Measurements from ENCODE around the gene MGP.
A peak's percentile ranks its signal among the peaks of the same experiment; 100 is the strongest.

MGP gene

DNA sequence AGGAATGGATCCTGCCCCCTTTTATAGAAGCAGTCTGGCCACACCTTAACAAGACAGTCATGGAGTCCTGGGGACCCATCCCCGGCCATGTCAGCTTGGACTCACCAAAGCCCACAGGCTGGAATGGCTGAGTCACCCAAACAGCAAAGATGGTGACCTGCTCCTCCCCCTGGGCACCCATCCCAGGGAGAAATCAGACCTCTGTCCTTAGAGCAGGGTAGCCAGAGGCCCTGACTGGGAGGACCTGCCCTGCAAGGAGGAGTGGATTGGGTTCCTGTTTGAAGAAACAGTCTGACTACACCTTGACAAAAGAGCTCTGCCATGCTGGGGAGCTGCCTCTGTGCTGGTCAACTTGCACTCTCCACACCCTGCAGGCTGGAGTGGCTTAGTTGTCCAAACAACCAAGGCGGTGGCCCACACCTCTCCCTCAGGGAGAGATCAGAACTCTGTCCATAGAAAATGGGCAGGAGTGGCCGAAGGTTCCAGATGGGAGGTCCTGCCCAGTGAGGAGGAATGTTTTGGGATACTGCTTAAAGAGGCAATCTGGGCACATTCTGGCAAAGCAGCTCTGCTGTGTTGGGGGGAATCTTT is 16.6 kb downstream of the MGP start:
- peaks cover 4% of the 10 kb centered on the region for H3K9me3 Mint-ChIP-seq
- peaks cover 4% of the 10 kb centered on the region for H3K4me1 Mint-ChIP-seq
- peaks cover 9% of the 10 kb centered on the region for H3K36me3 Mint-ChIP-seq
- peaks cover 1% of the 10 kb centered on the region for H3K27me3 Mint-ChIP-seq
- DNase-seq (ENCODE audit: low spot score in 2 of 2) = no peak
- no peak for ATAC-seq (ENCODE audit: low read depth)
- H3K27ac Mint-ChIP-seq = no peak overlapping the region
- H3K4me3 Mint-ChIP-seq = no peak overlapping the region

DNA sequence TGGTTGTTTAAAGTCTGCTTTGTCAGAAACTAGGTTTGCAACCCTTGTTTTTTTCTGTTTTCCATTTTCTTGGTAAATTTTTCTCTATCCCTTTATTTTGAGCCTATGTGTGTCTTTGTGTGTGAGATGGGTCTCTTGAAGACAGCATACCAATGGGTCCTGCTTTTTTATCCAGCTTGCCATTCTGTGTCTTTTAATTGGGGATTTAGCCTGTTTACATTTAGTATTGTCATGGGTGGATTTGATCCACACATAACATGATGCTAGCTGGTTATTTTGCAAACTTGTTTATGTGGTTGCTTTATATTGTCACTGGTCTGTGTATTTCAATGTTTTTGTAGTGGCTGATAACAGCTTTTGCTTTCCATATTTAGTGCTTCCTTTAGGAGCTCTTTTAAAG is 25.2 kb downstream of the MGP start:
- no peak overlapping the region for H3K27ac Mint-ChIP-seq

GRCh38 chr12:14858513-14858912 is 27.1 kb downstream of the MGP start:
- Mint-ChIP-seq H3K9me3 (peaks cover 16% of the 10 kb centered on the region), H3K4me3 (no peak overlapping the region), H3K27ac (peak overlapping the region; percentile 67)

More for the DNA sequence above, 25.2 kb downstream of the MGP start:
- peaks cover 12% of the 10 kb centered on the region for H3K36me3 Mint-ChIP-seq
- H3K27me3 Mint-ChIP-seq = no peaks in the 10 kb centered on the region
- peaks cover 15% of the 10 kb centered on the region for H3K4me1 Mint-ChIP-seq
- H3K4me3 Mint-ChIP-seq = no peak overlapping the region
- DNase-seq (ENCODE audit: low spot score in 2 of 2) (no peak), ATAC-seq (ENCODE audit: low read depth) (no peak)
- H3K9me3 Mint-ChIP-seq = peaks cover 17% of the 10 kb centered on the region

DNA sequence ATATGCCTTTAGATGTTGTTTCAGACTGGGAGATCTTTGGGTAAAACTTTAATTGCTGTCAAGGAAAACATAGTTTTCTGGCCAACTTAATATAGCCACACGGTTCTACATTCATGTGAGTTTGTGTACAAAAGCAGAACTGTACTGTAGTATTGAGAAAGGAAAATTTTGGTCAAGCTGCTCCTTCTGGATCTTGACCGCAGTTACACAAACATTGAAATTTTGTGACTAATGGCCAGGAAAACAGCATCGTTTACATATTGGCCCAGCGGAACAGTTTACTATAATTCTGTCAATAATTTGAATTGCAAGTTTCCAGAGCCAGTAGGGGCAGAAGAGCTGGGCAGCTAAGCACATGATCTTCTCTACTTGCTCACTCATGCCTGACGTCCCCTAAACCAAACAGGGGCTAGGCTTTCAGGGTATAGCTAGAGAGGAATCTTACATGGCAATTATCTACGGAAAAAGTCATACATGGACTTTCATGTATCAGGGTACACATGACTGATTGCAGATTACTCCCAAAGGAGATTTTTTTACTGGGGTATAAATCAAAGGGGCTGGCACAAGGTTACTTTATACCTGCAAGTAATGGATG is 31.0 kb downstream of the MGP start:
- DNase-seq (ENCODE audit: low spot score in 2 of 2) (no peak), ATAC-seq (ENCODE audit: low read depth) (peak; percentile 24)
- peaks cover 22% of the 10 kb centered on the region for H3K4me1 Mint-ChIP-seq
- H3K9me3 Mint-ChIP-seq = peaks cover 9% of the 10 kb centered on the region
- H3K4me3 Mint-ChIP-seq = peak overlapping the region; percentile 35
- H3K27me3 Mint-ChIP-seq = no peaks in the 10 kb centered on the region
- H3K27ac Mint-ChIP-seq = peak overlapping the region; percentile 79
- H3K36me3 Mint-ChIP-seq = peaks cover 4% of the 10 kb centered on the region

More at GRCh38 chr12:14858513-14858912, 27.1 kb downstream of the MGP start:
- no peaks in the 10 kb centered on the region for H3K27me3 Mint-ChIP-seq
- DNase-seq (ENCODE audit: low spot score in 2 of 2) (no peak), ATAC-seq (ENCODE audit: low read depth) (peak; percentile 65)
- peaks cover 22% of the 10 kb centered on the region for H3K4me1 Mint-ChIP-seq
- H3K36me3 Mint-ChIP-seq = peaks cover 12% of the 10 kb centered on the region

GRCh38 chr12:14853961-14854360 is 31.7 kb downstream of the MGP start:
- Mint-ChIP-seq H3K36me3 (no peaks in the 10 kb centered on the region), H3K9me3 (peaks cover 3% of the 10 kb centered on the region), H3K27me3 (no peaks in the 10 kb centered on the region), H3K4me3 (no peak overlapping the region), H3K27ac (no peak overlapping the region), H3K4me1 (peaks cover 19% of the 10 kb centered on the region)
- no peak for DNase-seq (ENCODE audit: low spot score in 2 of 2)
- ATAC-seq (ENCODE audit: low read depth) = no peak

DNA sequence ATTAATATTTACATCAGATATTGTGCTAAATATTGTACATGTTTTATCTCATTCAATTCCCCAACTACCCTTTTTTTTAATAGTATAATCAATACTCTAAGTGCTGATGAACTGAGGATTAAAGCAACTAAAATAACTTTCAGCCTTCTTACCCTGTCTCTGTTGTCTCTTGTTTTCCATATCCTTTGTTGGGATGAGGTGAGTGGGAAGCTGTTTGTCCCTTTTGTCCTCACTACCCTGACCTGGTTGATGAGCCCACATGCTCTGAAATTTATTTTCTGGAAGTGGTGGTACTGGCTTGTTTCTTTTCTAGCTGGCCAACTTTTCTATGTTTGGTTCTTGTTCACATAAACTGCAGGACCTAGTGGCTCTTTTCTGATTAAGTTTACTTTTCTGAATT is 32.8 kb downstream of the MGP start:
- Mint-ChIP-seq H3K27ac (no peak overlapping the region), H3K27me3 (no peaks in the 10 kb centered on the region), H3K36me3 (no peaks in the 10 kb centered on the region), H3K4me3 (no peak overlapping the region), H3K9me3 (peaks cover 3% of the 10 kb centered on the region), H3K4me1 (peaks cover 8% of the 10 kb centered on the region)
- ATAC-seq (ENCODE audit: low read depth) = no peak
- no peak for DNase-seq (ENCODE audit: low spot score in 2 of 2)

GRCh38 chr12:14850929-14851663 is 34.6 kb downstream of the MGP start:
- DNase-seq (ENCODE audit: low spot score in 2 of 2) = no peak
- no peaks in the 10 kb centered on the region for H3K27me3 Mint-ChIP-seq
- no peak overlapping the region for H3K27ac Mint-ChIP-seq
- peaks cover under 1% of the 10 kb centered on the region for H3K9me3 Mint-ChIP-seq
- H3K4me3 Mint-ChIP-seq = no peak overlapping the region
- no peaks in the 10 kb centered on the region for H3K36me3 Mint-ChIP-seq
- H3K4me1 Mint-ChIP-seq = peaks cover 7% of the 10 kb centered on the region
- no peak for ATAC-seq (ENCODE audit: low read depth)

GRCh38 chr12:14849661-14850060 is 36.0 kb downstream of the MGP start:
- H3K36me3 Mint-ChIP-seq = no peaks in the 10 kb centered on the region
- ATAC-seq (ENCODE audit: low read depth) (no peak), DNase-seq (ENCODE audit: low spot score in 2 of 2) (no peak)
- no peak overlapping the region for H3K4me3 Mint-ChIP-seq
- H3K9me3 Mint-ChIP-seq = no peaks in the 10 kb centered on the region
- H3K4me1 Mint-ChIP-seq = peaks cover 7% of the 10 kb centered on the region
- H3K27me3 Mint-ChIP-seq = no peaks in the 10 kb centered on the region
- H3K27ac Mint-ChIP-seq = peak overlapping the region; percentile 7

GRCh38 chr12:14846876-14847580 is 38.6 kb downstream of the MGP start:
- Mint-ChIP-seq H3K27ac (no peak overlapping the region), H3K9me3 (no peaks in the 10 kb centered on the region), H3K27me3 (no peaks in the 10 kb centered on the region), H3K36me3 (no peaks in the 10 kb centered on the region), H3K4me1 (peaks cover 4% of the 10 kb centered on the region), H3K4me3 (no peak overlapping the region)
- no peak for DNase-seq (ENCODE audit: low spot score in 2 of 2)
- no peak for ATAC-seq (ENCODE audit: low read depth)

- Mint-ChIP-seq H3K4me3 (no peak overlapping the region), H3K27ac (no peak overlapping the region), H3K4me1 (peaks cover 7% of the 10 kb centered on the region), H3K9me3 (no peaks in the 10 kb centered on the region), H3K27me3 (no peaks in the 10 kb centered on the region), H3K36me3 (no peaks in the 10 kb centered on the region)
- no peak for DNase-seq (ENCODE audit: low spot score in 2 of 2)
- no peak for ATAC-seq (ENCODE audit: low read depth)
Measured at GRCh38 chr12:14846042-14846587, 39.5 kb downstream of the MGP start.

GRCh38 chr12:14845350-14845750 is 40.3 kb downstream of the MGP start:
- Mint-ChIP-seq H3K36me3 (no peaks in the 10 kb centered on the region), H3K9me3 (no peaks in the 10 kb centered on the region), H3K27me3 (no peaks in the 10 kb centered on the region), H3K4me1 (peaks cover 7% of the 10 kb centered on the region), H3K27ac (no peak overlapping the region), H3K4me3 (peak overlapping the region; percentile 12)
- ATAC-seq (ENCODE audit: low read depth) (peak; percentile 57), DNase-seq (ENCODE audit: low spot score in 2 of 2) (peak; percentile 44 to 50)

DNA sequence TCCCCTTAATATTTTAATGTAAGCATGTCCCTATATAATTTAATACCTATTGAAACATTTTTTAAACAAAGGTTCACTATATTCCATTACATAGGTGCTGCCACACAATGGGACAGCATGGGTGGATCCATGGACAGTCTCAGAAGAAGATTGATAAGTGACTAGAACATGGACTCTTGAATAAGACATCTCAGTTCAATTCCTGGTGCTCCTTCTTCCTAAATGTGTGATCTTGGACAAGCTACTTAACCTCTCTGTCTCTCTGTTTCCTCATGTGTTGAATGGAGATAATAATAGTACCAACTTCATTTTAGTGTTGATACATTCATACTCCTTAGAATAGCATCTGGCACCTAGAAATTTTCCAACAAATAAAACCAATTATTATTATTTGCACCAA is 41.3 kb downstream of the MGP start:
- Mint-ChIP-seq H3K4me3 (no peak overlapping the region), H3K27me3 (no peaks in the 10 kb centered on the region), H3K9me3 (no peaks in the 10 kb centered on the region), H3K36me3 (no peaks in the 10 kb centered on the region), H3K27ac (no peak overlapping the region), H3K4me1 (peaks cover 7% of the 10 kb centered on the region)
- no peak for DNase-seq (ENCODE audit: low spot score in 2 of 2)
- ATAC-seq (ENCODE audit: low read depth) = no peak

- peaks cover 7% of the 10 kb centered on the region for H3K4me1 Mint-ChIP-seq
- ATAC-seq (ENCODE audit: low read depth) (no peak), DNase-seq (ENCODE audit: low spot score in 2 of 2) (no peak)
- H3K36me3 Mint-ChIP-seq = no peaks in the 10 kb centered on the region
- no peak within 1 kb of the TSS for H3K4me3 Mint-ChIP-seq
- peaks cover 1% of the 10 kb centered on the region for H3K9me3 Mint-ChIP-seq
- no peak within 1 kb of the TSS for H3K27ac Mint-ChIP-seq
- H3K27me3 Mint-ChIP-seq = no peaks in the 10 kb centered on the region
Measured at GRCh38 chr12:14843425-14843887, 42.2 kb downstream of the MGP start, which contains the start of gene ART4. Gene ART4, minus strand, starts transcription at chr12:14843526. Its CDS starts 413 bp downstream, at chr12:14843113.

DNA sequence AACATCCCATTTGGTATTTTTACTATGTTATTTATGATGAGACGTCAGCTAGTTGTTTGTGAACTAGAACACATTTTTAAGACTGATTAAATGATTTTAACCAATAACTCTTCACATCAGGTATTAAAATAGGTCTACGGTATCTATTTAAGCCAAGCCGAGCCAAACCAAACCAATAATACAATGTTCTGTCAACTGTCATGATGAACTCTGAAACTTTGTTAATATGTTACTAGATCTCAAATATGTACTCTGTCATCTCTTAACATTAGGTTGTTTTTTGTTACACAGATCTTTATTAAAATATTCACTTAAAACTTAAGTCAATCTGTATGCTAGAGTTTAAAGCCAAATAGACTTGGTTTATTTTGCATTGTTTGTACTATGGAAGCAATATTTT is 43.3 kb downstream of the MGP start:
- Mint-ChIP-seq H3K36me3 (no peaks in the 10 kb centered on the region), H3K4me3 (no peak overlapping the region), H3K27me3 (no peaks in the 10 kb centered on the region), H3K4me1 (peaks cover 7% of the 10 kb centered on the region), H3K9me3 (peaks cover 1% of the 10 kb centered on the region), H3K27ac (no peak overlapping the region)
- ATAC-seq (ENCODE audit: low read depth) (no peak), DNase-seq (ENCODE audit: low spot score in 2 of 2) (no peak)

Measured in memory B cell (primary cell).